Renal cortical epithelial cell (primary cell): ENCODE results near the gene CTAG1B. TPM values are rescaled to one million over a fixed set of nuclear protein-coding genes. Genes with fewer than 3 reads are reported as not detected.
"Not testable (repeated sequence)": the region's sequence is repeated elsewhere in the genome, so short reads cannot be mapped to it uniquely, and the experiment has no call there.

Experiments
- DNase-seq: peaks from one replicate; pipeline ENCODE4 v3.0.0-alpha.2; 2011; ENCODE audit warnings: low read depth
- total RNA-seq: library from RNA; depleted of rRNA; stranded (reverse); fragments of >200 nt; gene quantifications from 2 replicates; pipeline ENCODE4 v1.2.3, GENCODE V29; 2014

Gene CTAG1B
- total RNA-seq, 1 donor from 2014 or later = not detected

DNA sequence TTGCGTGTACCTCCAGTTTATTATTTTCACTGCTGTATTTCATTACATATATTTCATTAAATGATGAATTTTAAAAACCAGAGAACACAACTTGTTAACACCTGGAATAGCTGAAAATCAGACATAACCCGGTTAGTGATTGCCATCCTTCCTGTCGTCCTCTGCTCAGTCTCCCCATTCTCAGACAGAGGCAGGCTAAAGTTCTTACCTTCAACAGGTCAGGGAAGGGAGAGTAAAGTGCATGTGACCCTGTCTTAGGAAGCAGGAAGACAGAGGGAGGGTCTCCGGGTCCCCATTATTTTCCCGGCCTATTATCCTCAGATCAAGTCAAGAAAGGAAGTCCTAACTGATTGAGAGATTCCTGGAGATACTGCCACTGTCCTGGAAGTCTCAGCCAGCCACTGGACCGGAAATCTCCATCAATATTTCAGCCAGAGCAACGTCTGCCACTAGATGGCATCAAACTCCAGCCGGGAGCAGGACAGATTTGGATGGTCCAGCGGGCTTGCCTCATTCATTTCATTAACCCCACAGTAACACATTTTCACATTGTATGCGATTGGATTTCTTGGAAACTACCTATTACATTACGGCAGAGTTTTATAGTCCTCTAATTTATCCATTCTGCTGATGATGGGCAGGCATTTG is 1.8 kb upstream of the CTAG1B start:
- not testable (repeated sequence) for DNase-seq

DNA sequence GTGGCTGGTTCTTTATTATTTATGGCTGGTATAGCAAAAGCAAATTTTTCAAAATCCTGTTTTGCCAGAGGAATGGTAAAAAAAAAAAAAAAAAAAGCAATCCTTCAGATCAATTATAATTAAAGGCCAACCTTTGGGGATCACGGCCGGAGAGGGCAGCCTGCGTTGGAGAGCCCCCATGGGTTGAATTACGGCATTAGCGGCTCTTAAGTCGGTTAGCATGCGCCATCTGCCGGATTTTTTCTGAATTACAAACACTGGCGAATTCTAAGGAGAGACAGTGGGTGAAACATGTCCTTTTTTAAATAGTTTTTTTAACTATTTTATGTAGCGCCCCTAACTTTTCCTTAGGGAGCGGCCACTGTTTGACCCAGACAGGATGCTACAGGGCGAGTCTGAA is 5.5 kb downstream of the CTAG1B start:
- DNase-seq = not testable (repeated sequence)

DNA sequence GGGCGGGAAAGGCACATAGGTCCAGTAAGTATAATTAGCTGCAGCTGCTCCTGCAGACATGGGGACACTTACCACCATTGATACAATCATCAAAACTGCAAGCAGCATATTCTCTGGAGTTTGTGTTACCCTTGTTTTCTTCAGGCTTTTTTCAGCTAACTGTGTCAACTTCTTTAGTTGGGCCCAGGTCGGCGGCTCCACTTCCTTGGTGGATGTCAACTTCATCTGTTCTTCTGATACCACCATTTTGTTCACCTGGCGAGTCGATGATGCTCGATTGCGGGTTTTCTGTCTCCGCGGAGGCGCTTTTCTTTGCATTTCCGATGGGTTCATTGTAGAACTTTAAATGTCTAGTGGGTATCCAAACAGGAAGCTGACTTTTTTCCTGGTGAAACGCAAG is 7.9 kb downstream of the CTAG1B start:
- not testable (repeated sequence) for DNase-seq

DNA sequence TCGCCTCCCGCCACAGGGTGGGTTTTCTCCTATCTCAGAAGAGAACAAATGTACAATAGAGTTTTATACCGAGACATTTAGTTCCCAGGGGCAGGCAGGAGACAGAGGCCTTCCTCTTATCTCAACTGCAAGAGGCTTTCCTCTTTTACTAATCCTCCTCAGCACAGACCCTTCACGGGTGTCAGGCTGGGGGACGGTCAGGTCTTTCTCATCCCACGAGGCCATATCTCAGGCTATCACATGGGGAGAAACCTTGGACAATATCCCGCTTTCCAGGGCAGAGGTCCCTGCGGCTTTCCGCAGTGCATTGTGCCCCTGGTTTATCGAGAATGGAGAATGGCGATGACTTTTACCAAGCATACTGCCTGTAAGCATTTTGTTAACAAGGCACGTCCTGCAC is 10.3 kb downstream of the CTAG1B start:
- not testable (repeated sequence) for DNase-seq

DNA sequence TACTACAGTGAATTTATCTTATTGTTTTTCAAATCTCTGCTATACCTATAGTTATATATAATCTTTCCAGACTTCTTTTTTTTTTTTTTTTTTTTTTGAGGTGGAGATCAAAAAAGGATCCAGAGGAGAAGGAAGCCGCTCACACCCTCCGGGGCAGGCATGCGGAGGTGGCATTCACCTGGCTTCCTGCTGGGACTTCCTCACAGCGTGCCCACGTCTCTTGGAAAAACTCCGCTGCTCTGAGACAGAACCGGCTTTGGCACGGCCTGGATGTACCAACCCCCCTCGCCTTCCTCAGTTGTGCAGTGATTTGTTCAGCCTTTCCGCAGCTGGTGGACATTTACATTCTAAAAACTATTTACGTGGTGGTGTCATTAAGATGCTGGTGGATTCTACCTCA is 11.1 kb downstream of the CTAG1B start:
- not testable (repeated sequence) for DNase-seq

DNA sequence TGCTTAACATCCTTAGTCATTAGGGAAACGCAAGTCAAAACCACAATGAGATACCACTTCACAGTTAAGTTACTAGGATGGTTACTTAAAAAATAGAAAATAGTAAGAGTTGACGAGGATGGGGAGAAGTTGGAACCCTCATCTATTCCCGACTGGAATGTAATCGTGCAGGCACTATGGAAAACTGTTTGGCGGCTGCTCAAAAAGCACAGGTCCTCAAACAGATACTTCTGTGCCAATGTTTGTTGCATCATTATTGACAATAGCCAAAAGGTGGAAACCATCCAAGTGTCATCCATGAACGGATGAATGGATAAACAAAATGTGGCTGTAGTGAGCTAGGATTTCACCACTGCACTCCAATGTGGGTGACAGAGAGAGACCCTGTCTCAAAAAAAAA is 11.7 kb downstream of the CTAG1B start:
- DNase-seq = no peak

DNA sequence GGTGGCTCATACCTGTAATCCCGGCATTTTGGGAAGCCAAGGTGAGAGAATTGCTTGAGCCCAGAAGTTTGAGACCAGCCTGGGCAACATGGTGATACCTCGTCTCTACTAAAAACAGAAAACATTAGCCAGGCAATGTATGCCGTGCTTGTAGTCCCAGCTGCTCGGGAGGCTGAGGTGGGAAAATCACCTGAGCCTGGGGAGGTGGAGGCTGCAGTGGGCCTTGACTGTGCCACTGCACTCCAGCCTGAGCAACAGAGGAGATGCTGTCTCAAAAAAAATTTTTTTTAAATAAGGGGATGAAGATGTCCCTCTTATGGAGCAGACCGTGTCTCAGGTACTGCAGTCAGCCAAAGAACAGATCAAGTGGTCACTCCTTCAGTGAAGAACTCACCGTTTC is 13.5 kb downstream of the CTAG1B start:
- DNase-seq = no peak

DNA sequence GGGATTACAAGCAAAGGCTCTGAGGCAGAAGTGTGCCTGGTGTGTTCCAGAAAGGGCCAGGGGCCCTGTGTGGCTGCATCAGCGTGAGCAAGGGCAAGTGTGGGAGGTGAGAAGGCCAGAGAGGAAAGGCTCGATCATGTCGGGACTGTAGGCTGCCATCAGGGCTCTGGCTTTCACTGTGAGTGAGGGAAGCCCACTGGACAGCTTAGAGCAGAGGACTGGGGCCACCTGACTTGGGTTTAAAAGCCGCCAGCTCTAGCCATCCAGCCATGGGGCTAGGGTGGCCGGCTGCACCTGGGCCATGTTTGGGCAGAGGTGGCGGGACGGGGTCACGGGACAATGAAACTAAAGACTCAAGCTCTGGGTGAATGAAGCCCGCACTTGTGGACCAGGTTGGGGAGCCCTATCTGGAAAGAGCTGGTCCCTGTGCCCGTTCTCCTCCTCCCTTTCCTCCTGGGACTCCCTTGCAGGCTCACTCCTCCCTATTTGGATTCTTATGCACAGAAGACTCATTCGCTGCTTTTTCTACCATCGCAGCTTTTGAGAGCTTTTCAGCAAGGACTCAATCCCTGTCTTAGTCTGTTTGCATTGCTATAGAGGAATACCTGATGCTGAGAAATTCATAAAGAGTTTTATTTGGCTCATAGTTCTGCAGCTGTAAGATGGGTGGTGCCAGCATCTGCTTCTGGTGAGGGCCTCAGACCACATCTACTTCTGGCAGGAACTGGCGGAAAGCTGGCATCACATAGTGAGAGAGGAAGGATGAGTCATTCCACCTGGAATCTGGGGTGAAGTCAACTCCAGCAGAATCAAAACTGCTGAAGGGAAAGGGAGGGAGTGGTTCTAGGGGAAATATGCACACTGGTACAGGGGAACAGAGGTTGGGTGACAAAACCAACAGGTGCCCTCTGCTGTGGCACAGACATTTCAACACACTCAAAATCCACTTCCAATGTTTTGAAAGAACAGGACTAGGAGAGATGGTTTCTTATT is 15.3 kb downstream of the CTAG1B start:
- peak; percentile 91 for DNase-seq

DNA sequence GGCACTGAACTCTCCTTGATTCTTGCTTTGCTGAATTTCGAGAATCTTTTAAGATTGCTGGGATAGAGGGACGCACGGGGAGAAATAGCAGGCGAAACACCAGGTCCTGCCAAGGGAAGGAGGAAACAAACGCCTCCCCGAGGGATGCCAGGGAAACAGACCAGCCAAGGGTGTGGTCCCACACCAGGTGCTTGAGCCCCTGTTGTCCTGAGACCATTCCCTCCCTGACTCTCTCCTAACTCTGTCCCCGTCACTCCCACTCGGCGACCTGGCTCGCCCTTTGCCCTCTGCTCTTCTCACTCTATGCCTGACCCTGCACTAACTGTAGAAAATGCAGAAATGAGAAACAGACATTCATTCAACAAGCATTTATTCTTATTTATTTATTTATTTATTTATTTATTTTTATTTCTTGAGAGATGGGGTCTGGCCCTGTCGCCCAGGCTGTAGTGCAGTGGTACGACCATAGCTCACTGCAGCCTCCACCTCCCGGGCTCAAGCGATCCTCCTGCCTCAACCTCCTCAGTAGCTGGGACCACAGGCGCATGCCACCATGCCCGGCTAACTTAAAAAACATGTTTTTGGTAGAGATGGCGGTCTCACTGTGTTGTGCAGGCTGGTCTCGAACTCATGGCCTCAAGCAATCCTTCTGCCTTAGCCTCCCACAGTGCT is 16.2 kb downstream of the CTAG1B start:
- no peak for DNase-seq

DNA sequence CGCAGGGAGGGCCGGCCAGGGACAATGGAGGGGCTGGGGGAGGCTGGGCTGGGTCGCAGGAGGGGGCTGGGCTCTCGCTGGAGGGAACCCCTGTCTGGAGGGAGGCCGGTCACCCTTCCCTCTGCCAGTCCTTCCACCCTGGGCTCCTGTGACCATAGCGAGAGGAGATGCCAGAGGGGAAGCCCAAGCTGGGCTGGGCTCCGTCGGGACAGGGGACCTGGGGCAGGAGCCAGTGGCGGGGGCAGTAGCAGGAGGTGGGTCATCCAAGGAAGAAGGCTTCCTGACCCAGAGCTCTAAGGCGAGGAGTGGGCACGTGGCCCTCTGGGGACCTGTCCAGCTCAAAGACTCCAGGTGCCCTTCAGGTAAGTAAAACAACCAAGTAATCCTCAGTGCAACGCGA is 16.9 kb downstream of the CTAG1B start:
- no peak for DNase-seq

DNA sequence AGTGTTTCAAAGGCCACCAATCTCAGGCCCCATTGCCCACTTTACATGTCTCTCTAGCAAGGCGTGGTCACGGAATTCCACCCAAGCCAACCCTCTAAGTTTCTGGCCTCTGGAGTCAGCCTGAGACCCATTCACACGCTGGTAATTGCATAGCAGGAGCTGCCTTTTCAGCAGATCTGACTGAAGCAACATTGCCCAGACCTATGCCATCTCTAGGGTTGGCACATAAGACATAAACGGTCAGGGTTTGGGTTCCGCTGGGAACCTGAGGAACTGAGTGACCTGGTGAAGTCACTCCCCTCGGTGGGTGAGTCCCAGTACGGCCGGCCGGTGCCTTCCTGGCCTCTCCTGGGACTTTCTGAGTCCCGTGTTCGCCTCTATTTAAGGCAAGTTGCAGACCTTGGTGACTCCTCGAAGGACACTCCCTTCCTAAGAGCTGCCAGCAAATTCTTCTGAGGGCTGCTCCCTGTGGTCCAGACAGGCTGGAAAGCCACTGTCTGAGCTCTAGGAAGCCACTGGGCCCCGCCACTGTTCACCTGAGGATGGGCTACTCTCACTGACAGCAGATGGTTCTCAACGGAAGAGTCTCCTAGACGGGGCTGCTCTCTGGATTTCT is 18.2 kb downstream of the CTAG1B start:
- peak; percentile 7 for DNase-seq

DNA sequence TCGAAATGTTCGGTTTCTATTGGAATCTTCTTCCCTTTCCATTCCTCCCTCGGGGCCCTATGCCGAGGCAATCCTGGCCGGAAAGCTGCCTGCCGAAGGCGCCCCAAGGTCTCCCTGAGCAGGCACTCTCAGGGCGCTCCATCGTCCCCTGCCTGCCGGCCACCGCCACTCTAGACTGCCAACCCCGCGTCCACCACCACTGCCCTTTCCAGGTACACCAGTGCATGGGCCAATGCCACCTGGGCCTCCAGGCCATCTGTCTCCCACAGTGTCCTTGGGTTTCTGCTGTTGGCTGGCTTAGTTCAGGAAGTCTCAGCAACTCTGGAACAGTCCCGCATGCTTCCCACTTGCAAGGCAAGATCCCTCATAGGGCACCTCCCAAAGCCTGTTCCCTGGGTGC is 19.6 kb downstream of the CTAG1B start:
- DNase-seq = no peak

DNA sequence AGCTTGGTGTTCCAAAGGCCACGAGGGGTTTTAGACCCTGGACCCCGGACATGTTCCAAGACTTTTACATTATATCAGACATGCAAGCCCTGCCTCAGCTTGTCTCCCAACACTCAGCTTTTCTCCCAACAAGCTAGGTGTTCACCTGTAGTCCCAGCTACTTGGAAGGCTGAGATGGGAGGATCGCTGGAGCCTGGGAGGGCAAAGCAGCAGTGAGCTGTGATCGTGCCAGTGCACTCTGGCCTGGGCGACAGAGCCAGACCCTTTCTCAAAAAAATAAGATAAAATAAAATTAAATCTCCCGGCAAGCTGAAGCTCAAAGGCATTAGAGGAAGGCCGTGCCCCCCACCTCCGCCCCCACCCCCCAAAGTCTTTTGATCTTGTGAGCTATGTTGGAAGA is 20.4 kb downstream of the CTAG1B start:
- no peak for DNase-seq

DNA sequence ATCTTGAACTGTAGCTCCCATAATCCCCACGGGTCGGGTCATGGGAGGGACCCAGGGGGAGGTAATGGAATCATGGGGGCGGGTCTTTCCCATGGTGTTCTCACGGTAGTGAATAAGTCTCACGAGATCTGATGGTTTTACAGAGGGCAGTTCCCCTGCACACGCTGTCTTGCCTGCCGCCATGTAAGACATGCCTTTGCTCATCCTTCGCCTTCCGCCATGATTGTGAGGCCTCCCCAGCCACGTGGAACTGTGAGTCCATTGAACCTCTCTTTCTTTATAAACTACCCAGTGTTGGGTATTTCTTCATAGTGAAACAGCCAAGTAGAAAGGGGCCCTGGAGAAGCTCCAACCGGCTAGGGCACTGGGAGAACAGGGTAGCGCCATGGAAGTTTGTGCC is 21.9 kb downstream of the CTAG1B start:
- DNase-seq = no peak

DNA sequence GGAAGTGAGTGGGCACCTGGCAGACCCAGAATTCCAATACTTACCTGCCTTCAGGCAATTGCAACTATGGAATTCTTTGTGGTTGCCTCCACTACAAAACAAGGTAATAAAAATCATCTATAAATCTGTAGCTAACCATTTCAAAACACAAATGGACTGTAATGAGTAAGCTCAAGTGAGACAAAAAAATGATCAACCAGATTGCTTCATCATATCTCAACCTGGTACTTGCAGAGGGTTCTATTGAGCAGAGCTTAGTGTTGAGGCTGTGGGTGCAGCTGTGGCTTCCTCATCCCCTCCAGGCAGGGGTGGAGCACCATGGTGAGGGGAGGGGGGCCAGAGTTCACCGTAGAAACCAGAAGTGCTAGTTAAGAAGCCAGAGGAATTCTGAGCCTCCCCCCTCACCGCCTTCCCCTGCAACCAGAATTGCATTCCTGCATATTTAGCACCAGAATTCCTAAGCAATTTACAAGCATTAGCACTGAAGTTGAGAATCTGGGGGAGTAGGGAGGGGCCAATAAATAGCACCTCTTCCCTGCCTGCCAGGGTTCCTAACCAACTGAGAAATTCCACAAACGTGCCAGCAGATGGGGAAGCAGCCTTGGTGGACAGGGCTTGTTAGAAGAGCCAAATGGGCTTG is 22.7 kb downstream of the CTAG1B start:
- peak; percentile 95 for DNase-seq

DNA sequence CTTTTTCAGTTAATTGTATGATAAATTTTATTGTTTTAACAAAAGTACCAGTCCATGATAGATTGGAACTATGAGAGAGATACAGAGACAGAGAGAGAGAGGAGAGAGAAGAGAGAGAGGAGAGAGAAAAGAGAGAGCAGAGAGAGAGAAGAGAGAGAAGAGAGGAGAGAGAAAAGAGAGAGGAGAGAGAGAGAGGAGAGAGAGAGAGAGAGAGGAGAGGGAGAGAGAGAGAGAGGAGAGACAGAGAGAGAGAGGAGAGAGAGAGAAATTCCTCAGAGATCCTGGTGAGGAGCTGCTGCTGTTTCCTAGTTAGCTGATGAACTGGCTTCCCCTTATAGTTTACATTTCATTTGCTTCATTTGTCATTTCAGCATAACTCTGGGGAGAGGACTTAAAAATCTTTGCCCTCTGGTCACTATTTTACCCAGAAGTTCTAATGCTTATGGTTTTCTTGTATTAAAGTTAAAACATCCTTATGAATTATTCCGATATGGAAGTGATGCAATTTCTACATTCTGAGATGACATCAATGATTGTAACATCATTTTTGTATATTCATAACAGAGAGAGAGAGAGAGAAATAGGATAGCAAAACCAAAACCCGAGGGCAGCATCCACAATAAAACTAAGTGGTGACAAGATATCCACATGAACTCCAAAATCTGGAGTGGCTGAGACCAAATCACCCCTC is 23.4 kb downstream of the CTAG1B start:
- DNase-seq = peak; percentile 8

DNA sequence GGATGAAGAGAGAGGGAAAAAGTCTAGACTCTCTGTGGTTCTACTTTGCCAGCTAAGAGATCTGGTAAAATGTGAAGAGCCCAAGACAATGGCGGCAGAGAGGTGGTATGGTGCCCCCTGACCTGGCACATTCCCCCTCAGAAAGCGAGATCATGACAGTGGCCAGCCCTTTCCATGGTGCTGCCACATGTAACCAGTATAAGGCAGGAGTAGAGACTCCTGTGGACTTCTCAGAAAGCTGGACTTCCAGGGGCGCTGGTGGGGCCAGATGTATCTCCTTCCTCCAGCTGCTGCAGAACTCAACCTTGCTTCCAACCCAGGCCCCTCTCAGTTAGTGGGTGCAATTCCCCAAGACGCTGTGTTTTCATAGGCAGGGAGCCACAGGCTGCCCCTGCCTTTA is 24.6 kb downstream of the CTAG1B start:
- no peak for DNase-seq

DNA sequence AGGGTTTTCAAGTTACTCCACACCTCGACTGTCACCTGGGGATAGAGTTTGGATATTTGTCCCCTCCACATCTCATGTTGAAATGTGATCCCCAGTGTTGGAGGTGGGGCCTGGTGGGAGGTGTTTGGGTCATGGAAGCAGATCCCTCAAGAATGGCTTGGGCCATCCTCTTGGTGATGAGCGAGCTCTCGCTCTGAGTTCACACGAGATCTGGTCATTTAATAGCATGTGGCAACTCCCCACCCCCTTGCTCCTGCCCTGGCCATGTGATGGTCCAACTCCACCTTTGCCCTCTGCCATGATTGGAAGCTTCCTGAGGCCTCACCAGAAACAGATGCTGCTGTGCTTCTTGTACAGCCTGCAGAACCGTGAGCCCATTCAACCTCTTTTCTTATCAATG is 25.9 kb downstream of the CTAG1B start:
- no peak for DNase-seq

DNA sequence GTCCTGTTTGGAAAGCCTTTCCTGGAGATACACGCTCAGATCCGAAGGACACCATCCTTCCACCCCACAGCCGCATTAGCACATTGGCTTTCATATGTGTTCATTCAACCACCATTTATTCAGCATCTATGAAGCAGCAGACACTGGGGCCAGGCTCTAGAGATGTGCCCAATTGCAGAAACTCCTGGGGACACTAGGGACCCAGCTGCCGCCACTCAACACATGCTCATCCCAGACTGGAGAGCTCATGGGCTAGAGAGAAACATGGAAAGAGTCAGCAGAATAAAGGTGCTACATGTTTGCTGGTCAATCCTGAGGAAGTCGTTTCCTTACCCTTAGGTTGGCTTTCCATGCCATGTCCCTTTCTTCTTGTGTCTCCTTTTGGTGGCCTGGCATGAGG is 26.6 kb downstream of the CTAG1B start:
- DNase-seq = no peak

DNA sequence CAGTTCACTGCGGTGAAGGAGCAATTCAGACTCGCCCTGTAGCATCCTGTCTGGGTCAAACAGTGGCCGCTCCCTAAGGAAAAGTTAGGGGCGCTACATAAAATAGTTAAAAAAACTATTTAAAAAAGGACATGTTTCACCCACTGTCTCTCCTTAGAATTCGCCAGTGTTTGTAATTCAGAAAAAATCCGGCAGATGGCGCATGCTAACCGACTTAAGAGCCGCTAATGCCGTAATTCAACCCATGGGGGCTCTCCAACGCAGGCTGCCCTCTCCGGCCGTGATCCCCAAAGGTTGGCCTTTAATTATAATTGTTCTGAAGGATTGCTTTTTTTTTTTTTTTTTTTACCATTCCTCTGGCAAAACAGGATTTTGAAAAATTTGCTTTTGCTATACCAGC is 28.7 kb downstream of the CTAG1B start:
- not testable (repeated sequence) for DNase-seq

DNA sequence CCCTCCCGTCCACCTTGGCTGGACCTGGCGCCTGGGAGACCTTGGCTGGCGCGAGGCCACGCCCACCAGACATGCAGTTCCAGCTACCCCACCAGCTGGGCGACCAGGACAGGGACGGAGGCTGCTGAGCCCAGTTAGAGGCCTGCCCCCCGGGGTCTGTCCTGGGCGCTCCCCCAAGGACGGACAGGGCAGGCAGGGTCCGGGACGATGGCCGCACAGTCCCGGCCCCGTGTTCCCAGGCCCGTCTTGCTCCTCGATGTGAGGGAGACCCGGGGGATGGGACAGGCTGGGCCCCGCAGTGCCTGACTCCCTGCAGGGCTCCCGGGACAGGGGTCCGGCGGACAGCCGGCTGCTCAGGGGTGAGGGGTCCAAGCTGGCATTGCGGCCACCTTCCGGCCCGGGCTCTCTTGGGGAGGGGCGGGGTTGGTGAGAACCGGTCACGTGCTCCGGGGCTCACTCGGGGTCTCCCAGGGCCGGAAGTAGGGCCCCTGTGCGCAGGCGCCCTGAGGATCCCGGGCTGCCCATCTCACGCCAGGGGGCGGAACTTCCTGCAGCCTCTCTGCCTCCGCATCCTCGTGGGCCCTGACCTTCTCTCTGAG is 34.4 kb downstream of the CTAG1B start, which contains the start of gene CTAG1A:
Gene CTAG1A, plus strand, starts transcription at position 549 of the 599 bp plus-strand sequence. CDS start 74 bp downstream, outside the sequence.
- not testable (repeated sequence) for DNase-seq
